Activated B cell treated with CpG ODN at 0.5 μM for 24 hours (primary cell): ENCODE data around the gene ZDHHC14. TPM values are rescaled to one million over a fixed set of nuclear protein-coding genes. Genes with fewer than 3 reads are reported as not detected.

Experiments used
- ATAC-seq: fragments of 200-7000 bp; cut with Tn5 transposase; one replicate; pipeline ENCODE4 v1.10.0; 2021; ENCODE audit warnings: low read depth, mild to moderate bottlenecking, moderate library complexity
- CTCF ChIA-PET: fragments of 350-600 bp; sonication (Branson Sonifier 250); formaldehyde crosslinking; loops from one replicate; lab custom pipeline; 2021; ENCODE audit warnings: antibody characterized with exemption; lab: Charles Lee
- POLR2A ChIA-PET: fragments of 350-600 bp; sonication (Branson Sonifier 250); formaldehyde crosslinking; loops from one replicate; lab custom pipeline; 2021; ENCODE audit warnings: antibody characterized with exemption; lab: Charles Lee
- DNase-seq: peaks from one replicate; pipeline ENCODE4 v3.0.0; 2022
- H3K27ac Mint-ChIP-seq: one replicate; pipeline ENCODE4 v1.8.0; 2020; ENCODE audit warnings: mixed read lengths
- H3K27me3 Mint-ChIP-seq: one replicate; pipeline ENCODE4 v1.8.0; 2021; ENCODE audit warnings: mixed read lengths
- H3K36me3 Mint-ChIP-seq: one replicate; pipeline ENCODE4 v1.8.0; 2021; ENCODE audit warnings: low read depth, mixed read lengths
- H3K4me1 Mint-ChIP-seq: one replicate; pipeline ENCODE4 v1.8.0; 2021; ENCODE audit warnings: mixed read lengths
- H3K4me3 Mint-ChIP-seq: one replicate; pipeline ENCODE4 v1.8.0; 2020; ENCODE audit warnings: mild to moderate bottlenecking, mixed read lengths
- H3K9me3 Mint-ChIP-seq: one replicate; pipeline ENCODE4 v1.8.0; 2020; ENCODE audit warnings: mixed read lengths
- intact Hi-C: fragments of 100-400 bp; cut with micrococcal nuclease; formaldehyde crosslinking; loops from one replicate; pipeline ENCODE4 v1.15.1; 2024
- total RNA-seq: library from RNA; stranded (reverse); gene quantifications from 2 replicates; pipeline ENCODE4 v1.2.3, GENCODE V29; 2022
- TF ChIP-seq, protein P1 (sequence below): fragments of 200-600 bp; IDR thresholded peaks from one replicate; pipeline ENCODE4 v1.8.0; 2022; ENCODE audit warnings: antibody characterized with exemption, mild to moderate bottlenecking

ZDHHC14 gene
- total RNA-seq, 1 donor from 2014 or later, result 25.3 TPM

DNA sequence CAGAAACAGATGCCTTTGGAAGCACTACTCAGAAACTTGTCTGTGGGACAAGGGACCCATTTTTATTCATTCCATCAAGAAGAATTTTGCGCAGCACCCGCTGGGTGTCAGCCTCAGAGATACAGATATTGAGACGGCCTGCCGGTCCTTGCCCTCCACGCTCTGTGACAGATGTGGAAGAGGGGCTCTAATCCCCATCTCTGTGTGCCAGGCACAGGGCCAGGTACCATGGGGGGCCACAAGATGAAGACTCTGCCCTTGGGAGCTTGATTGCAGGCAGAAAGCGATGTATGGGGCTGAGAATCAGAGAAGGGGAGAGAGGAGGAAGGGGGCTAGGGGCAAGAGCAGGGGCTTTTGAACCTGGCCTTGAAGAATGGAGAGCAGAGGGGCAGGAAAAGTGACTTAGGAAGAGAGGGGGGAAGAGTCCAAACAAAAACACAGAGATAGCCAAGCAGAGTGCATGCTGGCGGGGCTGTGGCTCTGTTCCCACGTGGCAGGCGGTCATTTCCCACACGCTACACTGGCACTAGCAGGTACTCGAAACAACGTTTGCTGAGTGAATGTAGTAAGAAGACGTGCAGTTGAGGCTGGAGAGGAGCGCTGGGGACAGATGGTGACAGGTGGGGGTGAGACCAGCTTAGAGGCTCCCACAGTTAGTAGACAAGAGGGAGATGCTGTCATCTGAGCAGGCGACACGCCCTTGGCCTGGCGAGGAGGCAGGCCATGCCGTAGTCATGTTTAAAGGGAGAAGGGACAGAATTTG, 271.8 kb downstream of the ZDHHC14 start:
- ATAC-seq (no peak), DNase-seq (no peak)
- POLR2A ChIA-PET, result interaction anchor here (0.5 kb wide), 1 partner anchor 208 kb away, joined by 4 read pairs; no protein-coding TSS in a partner anchor
- CTCF ChIA-PET, result no interaction called here
- H3K4me3 Mint-ChIP-seq, result no peak overlapping the region
- H3K9me3 Mint-ChIP-seq, result no peaks in the 10 kb centered on the region
- H3K27ac Mint-ChIP-seq, result no peak overlapping the region
- intact Hi-C loops, result no loop called here
- no peaks in the 10 kb centered on the region for H3K4me1 Mint-ChIP-seq
- TF ChIP-seq, protein P1, sequence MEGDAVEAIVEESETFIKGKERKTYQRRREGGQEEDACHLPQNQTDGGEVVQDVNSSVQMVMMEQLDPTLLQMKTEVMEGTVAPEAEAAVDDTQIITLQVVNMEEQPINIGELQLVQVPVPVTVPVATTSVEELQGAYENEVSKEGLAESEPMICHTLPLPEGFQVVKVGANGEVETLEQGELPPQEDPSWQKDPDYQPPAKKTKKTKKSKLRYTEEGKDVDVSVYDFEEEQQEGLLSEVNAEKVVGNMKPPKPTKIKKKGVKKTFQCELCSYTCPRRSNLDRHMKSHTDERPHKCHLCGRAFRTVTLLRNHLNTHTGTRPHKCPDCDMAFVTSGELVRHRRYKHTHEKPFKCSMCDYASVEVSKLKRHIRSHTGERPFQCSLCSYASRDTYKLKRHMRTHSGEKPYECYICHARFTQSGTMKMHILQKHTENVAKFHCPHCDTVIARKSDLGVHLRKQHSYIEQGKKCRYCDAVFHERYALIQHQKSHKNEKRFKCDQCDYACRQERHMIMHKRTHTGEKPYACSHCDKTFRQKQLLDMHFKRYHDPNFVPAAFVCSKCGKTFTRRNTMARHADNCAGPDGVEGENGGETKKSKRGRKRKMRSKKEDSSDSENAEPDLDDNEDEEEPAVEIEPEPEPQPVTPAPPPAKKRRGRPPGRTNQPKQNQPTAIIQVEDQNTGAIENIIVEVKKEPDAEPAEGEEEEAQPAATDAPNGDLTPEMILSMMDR, result no peak
- no peaks in the 10 kb centered on the region for H3K27me3 Mint-ChIP-seq
- peaks cover 56% of the 10 kb centered on the region for H3K36me3 Mint-ChIP-seq

DNA sequence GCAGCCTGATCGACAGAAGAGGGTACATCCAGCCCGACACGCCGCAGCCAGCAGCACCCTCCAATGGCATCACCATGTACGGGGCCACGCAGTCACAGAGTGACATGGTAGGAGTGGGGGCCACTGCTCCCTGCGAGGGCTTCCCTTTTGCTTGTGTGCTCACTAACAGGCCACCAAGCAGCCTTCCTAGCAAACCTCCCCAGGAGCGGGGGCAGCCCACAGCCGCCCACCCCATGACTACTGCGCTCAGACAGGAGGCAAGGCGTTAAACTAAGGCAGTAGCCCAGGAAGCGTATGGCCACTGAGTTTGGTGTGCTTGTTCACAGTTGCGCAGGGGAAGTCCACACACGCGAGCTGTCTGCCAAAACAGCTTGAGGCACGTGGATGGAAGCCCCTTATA, 272.5 kb downstream of the ZDHHC14 start:
- CTCF ChIA-PET, result no interaction called here
- Mint-ChIP-seq H3K36me3 (peaks cover 51% of the 10 kb centered on the region), H3K4me1 (no peaks in the 10 kb centered on the region), H3K4me3 (no peak overlapping the region), H3K9me3 (no peaks in the 10 kb centered on the region), H3K27ac (no peak overlapping the region), H3K27me3 (no peaks in the 10 kb centered on the region)
- no peak for ATAC-seq
- TF ChIP-seq, protein P1, result no peak
- no peak for DNase-seq
- intact Hi-C loops, result no loop called here
- POLR2A ChIA-PET, result interaction anchor here (1.1 kb wide), 1 partner anchor 331 kb away, joined by 5 read pairs; no protein-coding TSS in a partner anchor

DNA sequence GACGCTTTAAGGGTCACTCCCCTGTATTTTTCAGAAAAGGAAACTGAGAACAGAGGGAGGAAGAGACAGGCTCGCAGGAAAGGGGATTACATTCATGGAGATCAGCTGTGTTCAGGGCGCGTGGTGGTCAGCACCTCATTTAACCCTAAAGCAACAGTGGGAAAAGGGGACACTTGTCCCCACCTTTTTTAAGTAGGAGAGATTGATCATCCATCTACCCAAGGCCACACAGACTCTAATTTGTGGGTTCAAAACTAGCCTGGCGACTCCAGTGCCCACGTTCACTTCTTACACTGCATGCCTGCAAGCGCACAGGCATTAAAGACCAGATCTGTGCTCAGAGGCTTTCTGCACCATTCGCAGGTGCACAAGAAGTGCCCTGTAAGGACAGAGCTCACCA, 274.1 kb downstream of the ZDHHC14 start:
- H3K27ac Mint-ChIP-seq, result no peak overlapping the region
- peaks cover 63% of the 10 kb centered on the region for H3K36me3 Mint-ChIP-seq
- H3K4me3 Mint-ChIP-seq, result no peak overlapping the region
- TF ChIP-seq, protein P1, result no peak
- no peaks in the 10 kb centered on the region for H3K27me3 Mint-ChIP-seq
- DNase-seq (no peak), ATAC-seq (no peak)
- intact Hi-C loops, result no loop called here
- ChIA-PET CTCF (interaction anchor here (0.8 kb wide), 1 partner anchor 11 kb away, joined by 4 read pairs; no protein-coding TSS in a partner anchor), POLR2A (no interaction called here)
- H3K4me1 Mint-ChIP-seq, result no peaks in the 10 kb centered on the region
- H3K9me3 Mint-ChIP-seq, result no peaks in the 10 kb centered on the region

DNA sequence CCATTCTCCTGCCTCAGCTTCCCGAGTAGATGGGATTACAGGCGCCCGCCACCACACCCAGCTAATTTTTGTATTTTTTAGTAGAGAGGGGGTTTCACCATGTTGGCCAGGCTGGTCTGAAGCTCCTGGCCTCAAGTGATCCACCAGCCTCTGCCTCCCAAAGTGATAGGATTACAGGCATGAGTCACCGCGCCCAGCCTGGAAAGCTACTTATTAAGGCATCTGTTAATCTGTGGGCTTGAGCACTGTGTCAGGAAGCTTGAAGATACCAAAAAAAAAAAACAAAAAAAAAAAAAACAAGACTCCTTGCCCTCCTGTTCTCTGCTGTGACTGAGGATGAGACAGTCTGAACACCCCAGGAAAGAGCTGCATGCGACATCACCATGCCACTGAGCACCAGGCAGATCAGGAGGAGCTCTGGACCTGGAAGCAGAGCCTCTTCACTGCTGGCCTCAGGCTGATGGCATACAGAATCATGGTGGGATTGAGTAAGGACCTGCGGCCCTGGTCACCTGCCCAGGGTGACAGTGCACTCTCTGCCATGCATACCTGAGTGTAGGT, 275.5 kb downstream of the ZDHHC14 start:
- TF ChIP-seq, protein P1, result no peak
- peaks cover 68% of the 10 kb centered on the region for H3K36me3 Mint-ChIP-seq
- ChIA-PET CTCF (no interaction called here), POLR2A (no interaction called here)
- H3K27me3 Mint-ChIP-seq, result no peaks in the 10 kb centered on the region
- no peak overlapping the region for H3K4me3 Mint-ChIP-seq
- no peak for DNase-seq
- no peak overlapping the region for H3K27ac Mint-ChIP-seq
- ATAC-seq, result no peak
- intact Hi-C loops, result no loop called here
- H3K4me1 Mint-ChIP-seq, result no peaks in the 10 kb centered on the region
- no peaks in the 10 kb centered on the region for H3K9me3 Mint-ChIP-seq

DNA sequence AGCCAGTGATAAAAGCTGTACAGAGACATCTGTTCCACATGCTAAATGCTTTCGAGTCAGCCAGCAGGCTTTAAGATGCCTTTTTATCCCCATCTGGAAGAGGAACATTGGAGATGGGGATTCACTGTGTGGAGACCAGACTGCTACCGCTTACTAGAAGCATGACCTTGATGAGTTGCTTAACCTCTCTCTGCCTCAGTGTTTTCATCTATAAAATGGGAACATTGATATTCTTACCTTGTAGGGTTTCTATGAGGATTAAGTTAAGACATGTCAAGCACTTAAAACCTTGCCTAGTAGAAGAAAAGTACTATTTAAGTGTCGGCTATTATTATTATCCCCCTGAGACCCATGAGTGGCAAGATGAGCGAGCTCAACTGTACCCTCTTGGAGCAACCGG, 276.8 kb downstream of the ZDHHC14 start:
- Mint-ChIP-seq H3K36me3 (peaks cover 66% of the 10 kb centered on the region), H3K4me1 (no peaks in the 10 kb centered on the region), H3K9me3 (no peaks in the 10 kb centered on the region), H3K27me3 (no peaks in the 10 kb centered on the region), H3K27ac (no peak overlapping the region), H3K4me3 (no peak overlapping the region)
- ATAC-seq (no peak), DNase-seq (no peak)
- ChIA-PET CTCF (no interaction called here), POLR2A (no interaction called here)
- TF ChIP-seq, protein P1, result no peak
- intact Hi-C loops, result no loop called here
